M059J (cell line): ENCODE data around the gene ARFGEF2. TPM values are rescaled to one million over a fixed set of nuclear protein-coding genes. Genes with fewer than 3 reads are reported as not detected.
"Not testable (repeated sequence)": the region's sequence is repeated elsewhere in the genome, so short reads cannot be mapped to it uniquely, and the experiment has no call there.

Experiments used
- DNase-seq: peaks from one replicate; pipeline ENCODE4 v3.0.0-alpha.2; 2012; ENCODE audit warnings: low read depth
- total RNA-seq: library from RNA; depleted of rRNA; stranded (reverse); fragments of >200 nt; shearing (Covaris generic); gene quantifications from 2 replicates; pipeline ENCODE4 v1.2.3, GENCODE V29; 2014

ARFGEF2 gene
- total RNA-seq, 1 experiment from 2014 or later: 35.4 TPM

GRCh38 chr20:48995589-48995988, 74.1 kb downstream of the ARFGEF2 start:
- DNase-seq: no peak

- no peak for DNase-seq
Observed at GRCh38 chr20:48999890-49000870, 78.7 kb downstream of the ARFGEF2 start.

DNA sequence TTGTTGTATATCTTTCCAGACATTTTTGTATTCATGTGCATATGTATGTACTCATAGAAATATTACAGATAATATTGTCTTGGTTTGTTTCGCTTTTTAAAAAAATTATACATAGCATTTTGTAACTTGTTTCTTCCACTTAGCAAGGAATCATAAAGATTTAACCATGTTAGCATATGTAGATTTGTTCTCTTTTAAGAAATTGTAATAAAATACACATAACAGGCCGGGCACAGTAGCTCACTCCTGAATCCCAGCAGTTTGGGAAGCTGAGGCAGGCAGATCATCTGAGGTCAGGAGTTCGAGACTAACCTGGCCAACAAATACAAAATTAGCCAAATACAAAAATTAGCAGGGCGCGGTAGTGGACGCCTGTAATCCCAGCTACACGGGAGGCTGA, 80.2 kb downstream of the ARFGEF2 start:
- DNase-seq: no peak

DNA sequence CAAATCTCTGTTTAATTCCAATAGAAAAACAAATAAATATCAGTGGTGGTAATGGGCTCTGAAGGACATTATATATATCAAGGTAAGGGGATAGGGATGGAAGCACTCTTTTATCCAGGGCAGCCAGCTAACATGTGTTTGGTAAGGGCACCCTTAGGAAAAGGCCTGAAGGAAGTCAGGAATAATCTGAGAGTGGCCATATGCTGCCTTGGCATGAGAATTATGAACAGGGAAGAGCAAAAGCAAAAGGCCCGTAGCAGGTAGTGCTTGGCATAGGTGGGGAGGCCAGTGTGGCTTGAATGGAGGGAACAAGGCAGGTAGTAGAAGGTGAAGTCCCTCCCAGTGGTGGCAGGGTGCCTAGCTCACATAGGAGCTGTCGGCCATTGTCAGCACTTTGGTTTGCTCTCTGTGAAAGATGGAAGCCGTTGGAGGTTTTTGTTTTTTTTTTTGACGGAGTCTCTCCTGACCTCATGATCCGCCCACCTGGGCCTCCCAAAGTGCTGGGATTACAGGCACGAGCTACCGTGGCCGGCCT, 85.0 kb downstream of the ARFGEF2 start:
- no peak for DNase-seq

- DNase-seq: no peak
Observed at GRCh38 chr20:49009899-49010631, 88.6 kb downstream of the ARFGEF2 start.

DNA sequence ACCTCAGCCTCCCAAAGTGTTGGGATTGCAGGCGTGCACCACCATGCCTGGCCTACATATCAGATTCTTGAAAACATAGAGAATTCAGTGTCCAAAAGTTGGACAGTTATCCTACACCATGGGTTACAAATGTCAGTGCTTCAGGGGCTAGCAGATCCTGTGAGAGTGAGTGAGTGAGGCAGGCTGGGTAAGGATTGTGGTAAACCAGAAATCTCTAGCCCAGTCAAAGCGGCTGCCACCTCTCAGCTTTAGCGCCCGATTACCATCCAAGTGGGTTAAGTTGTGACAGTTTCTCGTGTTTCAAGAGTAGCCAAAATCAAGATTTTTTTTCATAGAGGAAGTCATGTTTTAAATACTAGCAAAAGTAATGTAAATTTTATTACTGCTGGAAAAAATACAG, 102.7 kb downstream of the ARFGEF2 start:
- DNase-seq: no peak

DNA sequence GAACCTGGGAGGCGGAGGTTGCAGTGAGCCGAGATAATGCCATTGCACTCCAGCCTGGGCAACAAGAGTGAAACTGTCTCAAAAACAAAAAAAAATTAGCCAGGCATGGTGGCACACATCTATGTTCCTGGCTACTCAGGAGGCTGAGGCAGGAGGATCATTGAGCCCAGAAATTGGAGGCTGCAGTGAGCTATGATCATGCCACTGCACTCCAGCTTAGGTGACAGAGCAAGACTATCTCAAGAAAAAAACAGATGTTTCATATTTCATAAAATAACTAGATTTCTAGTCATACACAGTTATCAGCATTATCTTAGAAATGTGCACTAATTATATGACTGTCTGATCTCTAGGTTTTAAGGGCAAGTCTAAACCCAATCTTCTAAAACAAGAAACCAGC, 106.7 kb downstream of the ARFGEF2 start:
- DNase-seq: not testable (repeated sequence)

DNA sequence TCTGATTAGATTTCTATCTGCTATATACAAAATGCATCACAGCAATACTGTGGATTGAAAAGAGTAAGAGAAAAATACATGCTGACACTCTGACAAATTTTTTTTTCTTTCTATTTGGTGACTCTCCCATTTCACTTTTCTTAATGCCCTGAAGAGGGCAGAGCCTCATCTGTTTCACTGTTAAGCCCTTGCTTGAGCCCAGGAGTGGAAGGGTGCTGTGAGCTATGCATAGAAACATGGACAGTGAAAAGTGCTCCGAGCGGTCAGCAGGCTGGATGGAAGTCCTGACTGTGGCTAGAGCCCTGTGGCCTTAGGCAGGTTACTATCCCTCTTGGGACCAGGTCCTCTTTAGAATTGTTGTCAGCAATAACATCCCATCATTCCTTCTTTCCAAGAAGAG, 107.2 kb downstream of the ARFGEF2 start:
- peak; percentile 42 for DNase-seq

GRCh38 chr20:49029203-49029602, 107.7 kb downstream of the ARFGEF2 start:
- DNase-seq: no peak

- no peak for DNase-seq
Observed at GRCh38 chr20:49030954-49031619, 109.6 kb downstream of the ARFGEF2 start.

DNA sequence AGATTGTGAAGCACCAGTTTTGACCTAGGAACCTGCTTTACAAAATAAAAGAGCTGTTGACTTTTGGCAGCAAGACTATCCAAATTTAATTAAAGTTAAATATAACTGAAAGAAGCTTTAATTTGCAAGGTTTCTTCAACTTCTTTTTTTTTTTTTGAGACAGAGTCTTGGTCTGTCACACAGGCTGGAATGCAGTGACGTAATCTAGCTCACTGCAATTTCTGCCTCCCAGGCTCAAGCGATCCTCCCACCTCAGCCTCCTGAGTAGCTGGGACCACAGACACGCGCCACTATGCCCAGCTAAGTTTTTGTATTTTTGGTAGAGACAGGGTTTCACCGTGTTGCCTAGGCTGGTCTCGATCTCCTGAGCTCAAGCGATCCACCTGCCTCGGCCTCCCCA, 110.9 kb downstream of the ARFGEF2 start:
- DNase-seq: no peak

GRCh38 chr20:49034070-49034732, 112.7 kb downstream of the ARFGEF2 start:
- no peak for DNase-seq

GRCh38 chr20:49037962-49038387, 116.5 kb downstream of the ARFGEF2 start:
- peak; percentile 81 for DNase-seq

DNA sequence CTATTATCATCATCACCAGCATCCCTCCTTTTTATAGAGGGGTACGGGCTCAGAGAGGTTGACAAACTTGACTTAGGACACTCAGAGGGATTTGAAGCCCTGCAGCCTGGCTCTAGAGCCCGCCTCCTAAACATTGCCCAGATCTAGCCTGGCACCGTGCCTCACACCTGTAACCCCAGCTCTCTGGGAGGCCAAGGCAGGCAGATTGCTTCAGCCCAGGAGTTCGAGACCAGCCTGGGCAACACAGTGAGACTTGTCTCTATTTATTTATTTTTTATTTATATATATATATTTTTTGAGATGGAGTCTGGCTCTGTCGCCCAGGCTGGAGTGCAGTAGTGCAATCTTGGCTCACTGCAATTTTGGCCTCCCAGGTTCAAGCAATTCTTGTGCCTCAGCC, 118.3 kb downstream of the ARFGEF2 start:
- DNase-seq: no peak

GRCh38 chr20:49043000-49043399, 121.5 kb downstream of the ARFGEF2 start:
- DNase-seq: no peak

DNA sequence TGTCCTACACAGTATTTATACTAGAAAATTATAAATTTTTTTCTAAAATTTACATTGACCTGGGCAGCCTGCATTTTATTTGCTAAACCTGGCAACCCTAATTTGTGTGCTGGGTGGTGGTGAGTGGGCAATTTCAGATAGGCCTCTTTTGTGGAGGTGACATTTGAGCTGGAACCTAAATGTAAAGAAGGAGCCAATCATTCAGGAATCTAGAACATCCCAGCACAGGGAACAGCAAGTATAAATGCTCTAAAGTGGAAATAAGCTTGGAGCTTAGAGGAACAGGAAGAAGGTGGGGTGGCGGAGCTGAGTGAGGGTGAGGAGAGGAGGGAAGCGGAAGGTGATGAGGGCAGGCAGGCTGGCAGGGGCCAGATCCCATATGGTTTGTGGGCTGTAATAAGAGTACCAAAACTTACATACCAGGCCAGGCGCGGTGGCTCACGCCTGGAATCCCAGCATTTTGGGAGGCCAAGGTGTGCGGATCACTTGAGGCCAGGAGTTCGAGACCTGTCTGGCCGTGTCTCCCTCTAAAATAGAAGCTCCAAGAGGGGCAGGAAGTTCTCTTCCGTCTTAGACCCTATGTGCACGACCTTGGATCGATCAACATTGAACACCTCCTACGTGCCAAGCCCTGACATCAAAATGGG, 124.1 kb downstream of the ARFGEF2 start:
- peak; percentile 26 for DNase-seq

- peak; percentile 95 for DNase-seq
Observed at GRCh38 chr20:49046087-49046900, 124.8 kb downstream of the ARFGEF2 start, which contains the start of gene CSE1L. CSE1L (plus strand) TSS chr20:49046312; CDS start chr20:49058464, 12,152 bp downstream.

DNA sequence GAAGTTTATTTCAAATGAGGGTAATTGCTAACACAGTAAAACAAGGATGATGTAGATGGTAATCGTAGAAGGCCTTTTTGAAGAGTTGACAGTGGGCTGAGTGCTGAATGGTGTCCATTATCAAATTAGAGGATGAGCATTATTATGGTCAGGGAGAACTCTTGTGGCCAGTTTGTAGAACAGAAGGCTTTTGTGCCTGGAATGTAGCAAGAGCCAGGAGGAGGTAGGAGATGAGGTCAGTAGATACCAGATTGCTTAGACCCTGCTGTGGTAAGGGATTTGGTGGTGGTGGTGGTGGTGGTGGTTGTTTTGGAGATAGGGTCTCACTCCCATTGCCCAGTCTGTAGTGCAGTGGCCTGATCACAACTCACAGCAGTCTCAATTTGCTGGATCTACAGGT, 130.8 kb downstream of the ARFGEF2 start:
- DNase-seq: peak; percentile 15

GRCh38 chr20:49054056-49054643, 132.6 kb downstream of the ARFGEF2 start:
- no peak for DNase-seq
